GM12878 (cell line): ENCODE measurements around the gene XPO6. TPM values are rescaled to one million over a fixed set of nuclear protein-coding genes. Genes with fewer than 3 reads are reported as not detected.
"Not testable (repeated sequence)": the region's sequence is repeated elsewhere in the genome, so short reads cannot be mapped to it uniquely, and the experiment has no call there.

ENCODE experiments used
- ATAC-seq: fragments of 200-7000 bp; cut with Tn5 transposase; 3 replicates; pipeline ENCODE4 v1.9.1; 2020; ENCODE audit warnings: mild to moderate bottlenecking, moderate library complexity
- BruUV-seq: library from RNA; stranded (reverse); fragments of 400-500 nt; replicated peaks from 2 replicates; lab custom pipeline; 2021; lab: Mats Ljungman, UMichigan
- CTCF ChIA-PET: fragments of 300-600 bp; sonication (Branson Sonifier 250); formaldehyde crosslinking; extraction: SDS; loops from one replicate; lab custom pipeline; 2021; ENCODE audit warnings: inconsistent platforms; lab: Yijun Ruan, JAX
- POLR2A ChIA-PET: fragments of 350-600 bp; formaldehyde crosslinking; extraction: SDS; loops from one replicate; lab custom pipeline; 2021; ENCODE audit warnings: inconsistent platforms; lab: Charles Lee
- RAD21 ChIA-PET: fragments of 300-600 bp; sonication (Branson Sonifier 250); formaldehyde crosslinking; loops from one replicate; lab custom pipeline; 2023; ENCODE audit warnings: antibody characterized with exemption; ENCODE audit not compliant: unreplicated experiment; lab: Charles Lee
- SMC1A ChIA-PET: fragments of 300-600 bp; sonication (Branson Sonifier 250); formaldehyde crosslinking; loops from one replicate; lab custom pipeline; 2023; ENCODE audit not compliant: unreplicated experiment, uncharacterized antibody; lab: Charles Lee
- DNase-seq: peaks from one replicate; pipeline ENCODE4 v3.0.0-alpha.2; 2011; ENCODE audit warnings: low read depth, low spot score
- FAIRE-seq: peaks from 3 replicates; lab custom pipeline; 2011; peaks lifted over from hg19 to GRCh38; lab: Jason Lieb, UNC
- H2AFZ ChIP-seq: 2 replicates; pipeline ENCODE4 v1.6.0; 2011; ENCODE audit warnings: low read depth, low read length, control low read depth; ENCODE audit not compliant: control insufficient read depth
- H3K27ac ChIP-seq: 2 replicates; pipeline ENCODE4 v1.5.1; 2011; ENCODE audit warnings: control low read depth; ENCODE audit not compliant: control insufficient read depth, insufficient read depth
- H3K27me3 ChIP-seq, 2 experiments: replicated peaks in 1 of 2; 2 replicates each; pipeline versions ENCODE4 v1.6.0 to v1.6.1; 2011; ENCODE audit warnings: low read length in 1 of 2; ENCODE audit not compliant: control insufficient read depth in 2 of 2, insufficient read depth in 2 of 2
- H3K36me3 ChIP-seq, 2 experiments: 2 replicates each; pipeline ENCODE4 v1.5.1; 2011; ENCODE audit warnings: low read length in 1 of 2; ENCODE audit not compliant: control insufficient read depth in 2 of 2, insufficient read depth in 2 of 2
- H3K4me1 ChIP-seq: 2 replicates; pipeline ENCODE4 v1.6.1; 2011; ENCODE audit warnings: mild to moderate bottlenecking, low read length, moderate library complexity, mixed read lengths; ENCODE audit not compliant: control insufficient read depth, insufficient read depth
- H3K4me2 ChIP-seq: 2 replicates; pipeline ENCODE4 v1.6.0; 2011; ENCODE audit warnings: control low read depth; ENCODE audit not compliant: control insufficient read depth, insufficient read depth
- H3K4me3 ChIP-seq: fragments of 200-600 bp; sonication (generic); 2 replicates; pipeline ENCODE4 v1.5.1; 2016
- H3K79me2 ChIP-seq: 2 replicates; pipeline ENCODE4 v1.6.0; 2011; ENCODE audit warnings: low read length; ENCODE audit not compliant: control insufficient read depth, insufficient read depth
- H3K9ac ChIP-seq: 2 replicates; pipeline ENCODE4 v1.8.0; 2011; ENCODE audit warnings: low read length, control low read depth, mixed read lengths; ENCODE audit not compliant: control insufficient read depth, insufficient read depth
- H3K9me3 ChIP-seq: replicated peaks from 3 replicates; pipeline ENCODE4 v1.5.1; 2011; ENCODE audit warnings: mild to moderate bottlenecking, low read length; ENCODE audit not compliant: control insufficient read depth, insufficient read depth
- H4K20me1 ChIP-seq: 2 replicates; pipeline ENCODE4 v1.6.0; 2011; ENCODE audit not compliant: control insufficient read depth, insufficient read depth
- ATF7 ChIP-seq: fragments of 450-650 bp; IDR thresholded peaks from 2 replicates; pipeline ENCODE4 v1.6.1; 2016; ENCODE audit warnings: low read depth, mild to moderate bottlenecking
- BCL11A ChIP-seq: IDR thresholded peaks from 2 replicates; pipeline ENCODE4 v1.6.1; 2011; ENCODE audit warnings: low read depth, low read length
- CEBPB ChIP-seq, 2 experiments: fragments of 150-350 bp in 1 of 2; IDR thresholded peaks; 2 replicates each; pipeline ENCODE4 v1.6.1; 2012 to 2014; ENCODE audit warnings: low read depth in 2 of 2, low read length in 2 of 2, borderline replicate concordance in 1 of 2, inconsistent platforms in 1 of 2
- EED ChIP-seq: sonication (generic); IDR thresholded peaks from 2 replicates; pipeline ENCODE4 v1.6.1; 2016; ENCODE audit warnings: antibody characterized with exemption, low read depth
- GABPA ChIP-seq: IDR thresholded peaks from 2 replicates; pipeline ENCODE4 v1.6.1; 2014; ENCODE audit warnings: antibody characterized with exemption, low read depth, mild to moderate bottlenecking, inconsistent platforms
- RCOR1 ChIP-seq: conservative IDR thresholded peaks from 2 replicates; pipeline ENCODE4 v1.6.1; 2012; ENCODE audit warnings: low read depth, low read length, improper control_type of control experiment
- SREBF2 ChIP-seq: IDR thresholded peaks from 2 replicates; pipeline ENCODE4 v1.6.1; 2012; ENCODE audit warnings: mild to moderate bottlenecking, low read length
- SRF ChIP-seq, 2 experiments: IDR thresholded peaks; 2 replicates each; pipeline ENCODE4 v1.6.1; 2011; ENCODE audit warnings: low read depth in 2 of 2, low read length in 2 of 2, mild to moderate bottlenecking in 1 of 2, moderate library complexity in 1 of 2
- STAT1 ChIP-seq: fragments of 450-650 bp; conservative IDR thresholded peaks from 2 replicates; pipeline ENCODE4 v1.6.1; 2014; ENCODE audit warnings: antibody characterized with exemption, mild to moderate bottlenecking
- YY1 ChIP-seq: IDR thresholded peaks from 2 replicates; pipeline ENCODE4 v1.6.1; 2011; ENCODE audit warnings: low read depth, mild to moderate bottlenecking, low read length
- ZNF207 ChIP-seq: fragments of 450-650 bp; IDR thresholded peaks from 2 replicates; pipeline ENCODE4 v1.6.1; 2014; ENCODE audit warnings: antibody characterized with exemption, mild to moderate bottlenecking, borderline replicate concordance
- WGBS: methylation state at CpG from one replicate; pipeline ENCODE4 v1.1.6; 2016; ENCODE audit warnings: low lambda C conversion rate; ENCODE audit not compliant: insufficient replicate concordance, insufficient coverage; ENCODE audit errors: missing lambda C conversion rate; 5-methylcytosine and 5-hydroxymethylcytosine counted together
- in situ Hi-C: fragments of 300-500 bp; cut with MboI; formaldehyde crosslinking; loops from 9 replicates; pipeline ENCODE4 v1.14.3; 2018; ENCODE audit warnings: mixed read lengths
- intact Hi-C: fragments of 100-400 bp; cut with micrococcal nuclease; formaldehyde crosslinking; loops from one replicate; pipeline ENCODE4 v1.14.2; 2022; ENCODE audit not compliant: unreplicated experiment
- polyA plus RNA-seq, 11 experiments: library from polyadenylated mRNA; depleted of rRNA in 4 of 11; unstranded in 6 of 11; stranded (reverse) in 5 of 11; fragments of >200 nt; fragmentation: Nextera tagmentation in 4 of 11; fragmentation: Illumina TruSeq in 1 of 11; extraction: Ambion mirVana in 4 of 11; extraction: Trizol in 1 of 11; gene quantifications; 1 replicate in 1 of 11; 2 replicates in 10 of 11; pipeline versions ENCODE4 v1.2.1 to v1.2.3, GENCODE V29; 2011 to 2016; ENCODE audit warnings: inconsistent platforms in 2 of 11, missing spikeins in 2 of 11, low read depth in 1 of 11
- total RNA-seq, 4 experiments: library from RNA; depleted of rRNA in 3 of 4; stranded (reverse); fragments of >200 nt in 3 of 4; fragmentation: Illumina TruSeq in 1 of 4; extraction: Trizol in 1 of 4; gene quantifications; 2 replicates each; pipeline versions ENCODE4 v1.2.1 to v1.2.3, GENCODE V29; 2013 to 2021
- TF ChIP-seq, protein P1 (sequence below): fragments of 450-650 bp; IDR thresholded peaks from 2 replicates; pipeline ENCODE4 v1.6.1; 2018; ENCODE audit warnings: mild to moderate bottlenecking, low read depth, moderate library complexity; ENCODE audit not compliant: partially characterized antibody
- TF ChIP-seq, protein P2 (sequence below): fragments of 450-650 bp; IDR thresholded peaks from 2 replicates; pipeline ENCODE4 v1.6.1; 2016; ENCODE audit warnings: mild to moderate bottlenecking
- TF ChIP-seq, protein P3 (sequence below): IDR thresholded peaks from 2 replicates; pipeline ENCODE4 v1.6.1; 2011; ENCODE audit warnings: borderline replicate concordance, low read depth, mild to moderate bottlenecking, moderate library complexity, low read length; ENCODE audit not compliant: insufficient read depth, poor library complexity, severe bottlenecking

XPO6 gene
- total and polyA plus RNA-seq, 10 of the 15 experiments (the other 5 are each of a cell fraction or from before 2014, with no cell fraction given) = 9.9 to 246 (median 110) TPM

DNA sequence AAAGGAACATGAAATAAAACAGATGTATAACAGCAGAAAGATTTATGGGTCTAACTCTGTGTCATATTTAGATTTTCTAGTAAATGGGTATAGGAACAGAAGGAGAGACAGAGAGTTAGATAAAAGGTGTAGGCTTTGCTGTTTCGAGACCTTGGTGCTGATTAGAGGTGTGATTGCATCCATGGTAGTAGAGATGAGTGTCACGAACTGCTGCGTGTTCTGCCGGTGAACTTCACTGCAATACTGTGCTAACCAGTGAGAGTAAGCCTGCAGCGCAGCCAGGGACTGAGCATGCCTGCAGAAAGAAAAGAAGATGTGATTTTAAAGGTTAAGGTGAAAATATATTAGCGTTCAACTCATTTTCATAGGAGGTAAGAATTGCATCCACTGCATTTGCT is 94.6 kb downstream of the XPO6 start:
- H3K79me2 ChIP-seq = no peaks in the 10 kb centered on the region
- no peak for ATAC-seq
- no peak overlapping the region for H3K4me3 ChIP-seq
- RAD21 ChIA-PET = no interaction called here
- no peak overlapping the region for H3K27ac ChIP-seq
- H4K20me1 ChIP-seq = no peaks in the 10 kb centered on the region
- CTCF ChIA-PET = interaction anchor here (1.2 kb wide), 1 partner anchor 14 kb away, joined by 3 read pairs; no protein-coding TSS in a partner anchor
- H3K9me3 ChIP-seq = no peaks in the 10 kb centered on the region
- SMC1A ChIA-PET = no interaction called here
- BruUV-seq = no TSS peak
- TF ChIP-seq ATF7 (no peak), EED (no peak), CEBPB (IDR thresholded peaks at IDR 0.05; ENCODE audit: borderline replicate concordance in 1 of 2, low read depth in 2 of 2, low read length in 2 of 2) (no peak), RCOR1 (no peak), ZNF207 (no peak), STAT1 (no peak), GABPA (no peak), YY1 (no peak), SREBF2 (no peak), BCL11A (no peak), SRF (IDR thresholded peaks at IDR 0.05; ENCODE audit: low read depth in 2 of 2, low read length in 2 of 2) (no peak)
- TF ChIP-seq, protein P1, sequence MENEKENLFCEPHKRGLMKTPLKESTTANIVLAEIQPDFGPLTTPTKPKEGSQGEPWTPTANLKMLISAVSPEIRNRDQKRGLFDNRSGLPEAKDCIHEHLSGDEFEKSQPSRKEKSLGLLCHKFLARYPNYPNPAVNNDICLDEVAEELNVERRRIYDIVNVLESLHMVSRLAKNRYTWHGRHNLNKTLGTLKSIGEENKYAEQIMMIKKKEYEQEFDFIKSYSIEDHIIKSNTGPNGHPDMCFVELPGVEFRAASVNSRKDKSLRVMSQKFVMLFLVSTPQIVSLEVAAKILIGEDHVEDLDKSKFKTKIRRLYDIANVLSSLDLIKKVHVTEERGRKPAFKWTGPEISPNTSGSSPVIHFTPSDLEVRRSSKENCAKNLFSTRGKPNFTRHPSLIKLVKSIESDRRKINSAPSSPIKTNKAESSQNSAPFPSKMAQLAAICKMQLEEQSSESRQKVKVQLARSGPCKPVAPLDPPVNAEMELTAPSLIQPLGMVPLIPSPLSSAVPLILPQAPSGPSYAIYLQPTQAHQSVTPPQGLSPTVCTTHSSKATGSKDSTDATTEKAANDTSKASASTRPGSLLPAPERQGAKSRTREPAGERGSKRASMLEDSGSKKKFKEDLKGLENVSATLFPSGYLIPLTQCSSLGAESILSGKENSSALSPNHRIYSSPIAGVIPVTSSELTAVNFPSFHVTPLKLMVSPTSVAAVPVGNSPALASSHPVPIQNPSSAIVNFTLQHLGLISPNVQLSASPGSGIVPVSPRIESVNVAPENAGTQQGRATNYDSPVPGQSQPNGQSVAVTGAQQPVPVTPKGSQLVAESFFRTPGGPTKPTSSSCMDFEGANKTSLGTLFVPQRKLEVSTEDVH = no peak
- TF ChIP-seq, protein P2, sequence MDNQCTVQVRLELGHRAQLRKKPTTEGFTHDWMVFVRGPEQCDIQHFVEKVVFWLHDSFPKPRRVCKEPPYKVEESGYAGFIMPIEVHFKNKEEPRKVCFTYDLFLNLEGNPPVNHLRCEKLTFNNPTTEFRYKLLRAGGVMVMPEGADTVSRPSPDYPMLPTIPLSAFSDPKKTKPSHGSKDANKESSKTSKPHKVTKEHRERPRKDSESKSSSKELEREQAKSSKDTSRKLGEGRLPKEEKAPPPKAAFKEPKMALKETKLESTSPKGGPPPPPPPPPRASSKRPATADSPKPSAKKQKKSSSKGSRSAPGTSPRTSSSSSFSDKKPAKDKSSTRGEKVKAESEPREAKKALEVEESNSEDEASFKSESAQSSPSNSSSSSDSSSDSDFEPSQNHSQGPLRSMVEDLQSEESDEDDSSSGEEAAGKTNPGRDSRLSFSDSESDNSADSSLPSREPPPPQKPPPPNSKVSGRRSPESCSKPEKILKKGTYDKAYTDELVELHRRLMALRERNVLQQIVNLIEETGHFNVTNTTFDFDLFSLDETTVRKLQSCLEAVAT = no peak
- TF ChIP-seq, protein P3, sequence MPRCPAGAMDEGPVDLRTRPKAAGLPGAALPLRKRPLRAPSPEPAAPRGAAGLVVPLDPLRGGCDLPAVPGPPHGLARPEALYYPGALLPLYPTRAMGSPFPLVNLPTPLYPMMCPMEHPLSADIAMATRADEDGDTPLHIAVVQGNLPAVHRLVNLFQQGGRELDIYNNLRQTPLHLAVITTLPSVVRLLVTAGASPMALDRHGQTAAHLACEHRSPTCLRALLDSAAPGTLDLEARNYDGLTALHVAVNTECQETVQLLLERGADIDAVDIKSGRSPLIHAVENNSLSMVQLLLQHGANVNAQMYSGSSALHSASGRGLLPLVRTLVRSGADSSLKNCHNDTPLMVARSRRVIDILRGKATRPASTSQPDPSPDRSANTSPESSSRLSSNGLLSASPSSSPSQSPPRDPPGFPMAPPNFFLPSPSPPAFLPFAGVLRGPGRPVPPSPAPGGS = no peak
- H3K9ac ChIP-seq = no peak overlapping the region
- peaks cover 22 to 38% of the 10 kb centered on the region in 2 experiments for H3K36me3 ChIP-seq
- intact Hi-C loops = no loop called here
- POLR2A ChIA-PET = no interaction called here
- WGBS = over 99% methylated on average over 6 of the region's 6 CpGs
- DNase-seq = no peak
- no peak overlapping the region for H2AFZ ChIP-seq
- in situ Hi-C loops = no loop called here
- H3K27me3 ChIP-seq = no peaks in the 10 kb centered on the region
- H3K4me1 ChIP-seq = no peaks in the 10 kb centered on the region
- no peak for FAIRE-seq
- H3K4me2 ChIP-seq = no peak overlapping the region

DNA sequence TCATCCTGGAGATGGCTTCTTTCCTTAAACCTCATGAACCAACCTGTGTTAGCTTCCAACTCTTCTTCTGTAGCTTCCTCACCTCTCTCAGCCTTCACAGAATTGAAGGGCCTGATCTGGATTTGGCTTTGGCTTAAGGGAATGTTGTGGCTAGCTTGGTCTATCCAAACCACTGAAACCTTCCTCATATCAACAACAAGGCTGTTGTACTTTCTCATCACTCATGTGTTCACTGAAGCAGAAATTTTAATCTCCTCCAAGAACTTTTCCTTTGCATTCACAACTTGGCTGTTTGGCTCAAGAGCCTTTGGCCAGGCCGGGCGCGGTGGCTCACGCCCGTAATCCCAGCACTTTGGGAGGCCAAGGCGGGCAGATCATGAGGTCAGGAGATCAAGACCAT is 95.9 kb downstream of the XPO6 start:
- H3K9me3 ChIP-seq, H3K4me1 ChIP-seq, H3K27ac ChIP-seq, H2AFZ ChIP-seq, H4K20me1 ChIP-seq, BruUV-seq, RAD21 ChIA-PET, H3K27me3 ChIP-seq, H3K4me2 ChIP-seq, POLR2A ChIA-PET, ATAC-seq, H3K9ac ChIP-seq, in situ Hi-C loops, intact Hi-C loops, H3K79me2 ChIP-seq, FAIRE-seq, H3K4me3 ChIP-seq, DNase-seq: not testable (repeated sequence)
- SMC1A ChIA-PET = interaction anchor here (0.9 kb wide), 1 partner anchor 26 kb away, joined by 3 read pairs; no protein-coding TSS in a partner anchor
- 98% methylated on average over 6 of the region's 6 CpGs for WGBS
- peaks cover 24 to 40% of the 10 kb centered on the region in 2 experiments for H3K36me3 ChIP-seq
- CTCF ChIA-PET = interaction anchor here (0.5 to 1.2 kb wide), 2 partner anchors 102 to 793 kb away, joined by 3 read pairs; no protein-coding TSS in a partner anchor
